ENCODE data around the gene KIF18B.

GRCh38 chr17:44965481-44966234, 18.1 kb upstream of the KIF18B start:
- TF ChIP-seq CTCF (conservative IDR thresholded peaks at IDR 0.05 in 1 of 2, IDR thresholded peaks at IDR 0.05 in 1 of 2; ENCODE audit: low read depth in 1 of 2, low read length in 2 of 2), result no peak
- TF ChIP-seq EZH2 (IDR thresholded peaks at IDR 0.05; ENCODE audit: low read length, missing control alignments), result no peak

Measured in fibroblast of lung (primary cell).